ENCODE measurements around the gene OR6S1.

OR6S1 gene

DNA sequence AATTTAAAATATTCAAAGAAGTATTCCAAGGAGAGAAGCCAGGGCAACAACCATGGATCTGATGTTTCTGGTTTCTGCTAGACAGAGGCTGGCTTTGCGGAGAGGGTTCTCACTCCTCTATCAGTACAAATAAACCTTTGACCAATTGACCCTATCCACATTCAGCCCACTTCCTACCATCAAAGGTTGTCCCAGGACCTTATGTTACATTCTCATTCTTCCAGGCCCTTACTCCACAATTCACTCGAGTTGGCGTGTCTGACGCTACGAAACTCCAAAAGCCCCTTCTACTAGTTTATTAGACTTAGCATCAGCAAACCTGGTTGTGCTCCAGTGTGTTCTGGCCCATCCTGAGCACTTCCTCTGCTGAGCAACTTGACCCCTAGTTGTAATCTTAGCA lies 25.5 kb downstream of the OR6S1 start:
- TF ChIP-seq, protein P1, sequence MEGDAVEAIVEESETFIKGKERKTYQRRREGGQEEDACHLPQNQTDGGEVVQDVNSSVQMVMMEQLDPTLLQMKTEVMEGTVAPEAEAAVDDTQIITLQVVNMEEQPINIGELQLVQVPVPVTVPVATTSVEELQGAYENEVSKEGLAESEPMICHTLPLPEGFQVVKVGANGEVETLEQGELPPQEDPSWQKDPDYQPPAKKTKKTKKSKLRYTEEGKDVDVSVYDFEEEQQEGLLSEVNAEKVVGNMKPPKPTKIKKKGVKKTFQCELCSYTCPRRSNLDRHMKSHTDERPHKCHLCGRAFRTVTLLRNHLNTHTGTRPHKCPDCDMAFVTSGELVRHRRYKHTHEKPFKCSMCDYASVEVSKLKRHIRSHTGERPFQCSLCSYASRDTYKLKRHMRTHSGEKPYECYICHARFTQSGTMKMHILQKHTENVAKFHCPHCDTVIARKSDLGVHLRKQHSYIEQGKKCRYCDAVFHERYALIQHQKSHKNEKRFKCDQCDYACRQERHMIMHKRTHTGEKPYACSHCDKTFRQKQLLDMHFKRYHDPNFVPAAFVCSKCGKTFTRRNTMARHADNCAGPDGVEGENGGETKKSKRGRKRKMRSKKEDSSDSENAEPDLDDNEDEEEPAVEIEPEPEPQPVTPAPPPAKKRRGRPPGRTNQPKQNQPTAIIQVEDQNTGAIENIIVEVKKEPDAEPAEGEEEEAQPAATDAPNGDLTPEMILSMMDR (IDR thresholded peaks at IDR 0.05; ENCODE audit: low read depth, low read length): no peak
- DNase-seq: no peak
- H3K4me3 ChIP-seq (ENCODE audit: low read depth, low read length): no peak overlapping the region

DNA sequence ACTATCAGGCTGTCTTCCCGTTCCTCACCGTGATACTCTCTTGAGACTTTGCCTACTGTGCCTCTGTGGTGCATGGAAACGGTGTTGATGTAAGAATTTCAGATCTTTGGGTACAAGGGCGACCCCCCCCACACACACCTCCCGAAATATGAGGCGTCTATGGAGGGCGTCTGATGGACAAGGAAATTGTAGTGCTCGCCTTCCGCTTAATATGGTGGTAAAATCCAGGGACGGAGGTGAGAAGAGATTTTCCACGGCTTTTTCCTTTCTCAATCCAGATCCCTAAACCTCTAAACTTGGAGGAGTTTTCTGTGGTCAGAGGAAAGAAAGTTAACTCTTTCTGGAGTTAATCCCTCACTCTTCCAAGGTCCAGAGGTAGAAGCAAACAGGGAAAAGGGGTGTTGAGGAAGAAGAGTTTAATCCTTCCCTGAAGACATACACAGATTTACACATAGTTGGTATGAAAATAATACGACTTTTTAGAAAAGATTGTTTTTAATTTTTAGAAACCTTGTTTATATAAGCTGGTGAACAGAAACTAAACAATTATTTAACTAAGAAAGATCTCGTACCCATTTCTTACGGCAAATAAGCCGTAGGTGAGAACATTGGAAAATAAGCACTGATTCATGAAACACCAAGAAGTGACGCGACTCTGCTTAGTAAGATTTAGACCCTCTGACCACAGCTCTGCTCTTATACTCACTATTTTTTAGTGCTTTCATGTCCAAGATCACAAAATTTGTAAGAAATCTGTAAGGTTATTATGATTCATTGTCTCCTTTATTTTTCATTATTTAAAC lies 27.3 kb downstream of the OR6S1 start:
- no peak for DNase-seq
- TF ChIP-seq, protein P1 (IDR thresholded peaks at IDR 0.05; ENCODE audit: low read depth, low read length): no peak
- Histone ChIP-seq H3K36me3 (no peaks in the 10 kb centered on the region), H3K27me3 (ENCODE audit: insufficient read depth, low read depth, severe bottlenecking) (peaks cover 86% of the 10 kb centered on the region), H3K4me3 (ENCODE audit: low read depth, low read length) (peak overlapping the region; percentile 49), H3K9me3 (ENCODE audit: severe bottlenecking) (no peaks in the 10 kb centered on the region), H3K27ac (no peak overlapping the region)

More for the DNA sequence above, 25.5 kb downstream of the OR6S1 start:
- H3K27me3 ChIP-seq (ENCODE audit: insufficient read depth, low read depth, severe bottlenecking): peaks cover 87% of the 10 kb centered on the region
- no peaks in the 10 kb centered on the region for H3K9me3 ChIP-seq (ENCODE audit: severe bottlenecking)
- no peak overlapping the region for H3K27ac ChIP-seq
- no peaks in the 10 kb centered on the region for H3K36me3 ChIP-seq

DNA sequence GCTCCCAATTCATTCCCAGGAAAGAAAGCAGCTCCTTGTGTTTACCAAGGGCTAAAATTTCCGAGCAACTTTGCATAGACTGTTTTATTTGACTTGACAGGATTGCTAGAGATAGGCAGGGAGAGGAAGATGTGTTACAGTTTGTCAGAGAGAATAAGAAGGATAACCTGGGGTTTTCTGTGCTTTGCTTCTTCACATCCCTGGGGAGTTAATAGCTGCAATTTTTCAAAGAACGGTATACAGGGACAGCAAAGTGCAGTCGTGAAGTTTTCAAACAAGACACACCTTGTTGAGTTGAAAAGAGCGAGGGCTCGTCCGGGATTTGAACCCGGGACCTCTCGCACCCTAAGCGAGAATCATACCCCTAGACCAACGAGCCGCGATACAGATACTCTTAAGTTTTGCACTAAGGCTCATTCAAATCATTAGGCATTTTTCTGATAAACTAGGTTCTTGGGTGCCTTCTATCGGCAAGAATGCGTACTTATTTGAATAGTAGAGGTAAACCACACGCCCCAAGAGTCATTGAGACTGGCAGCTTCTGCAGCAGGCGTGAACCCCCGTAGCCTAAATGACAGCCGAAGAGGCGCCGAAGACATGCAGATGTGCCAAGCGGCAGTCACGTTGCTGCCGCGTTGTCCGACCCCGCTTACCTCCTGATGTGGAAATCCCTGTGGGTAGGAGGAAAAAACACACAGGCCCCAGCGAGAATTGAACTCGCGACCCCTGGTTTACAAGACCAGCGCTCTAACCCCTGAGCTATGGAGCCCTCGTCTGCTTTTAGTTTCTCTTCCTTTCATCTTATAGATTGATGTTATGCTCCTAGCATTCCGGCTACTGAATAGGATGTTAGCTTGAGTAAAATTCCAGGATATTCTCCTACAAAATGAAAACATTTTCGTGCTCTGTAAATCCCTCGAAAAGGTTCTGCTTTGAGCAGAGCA lies 28.1 kb downstream of the OR6S1 start:
- peak; percentile 74 for DNase-seq
- Histone ChIP-seq H3K27me3 (ENCODE audit: insufficient read depth, low read depth, severe bottlenecking) (peaks cover 84% of the 10 kb centered on the region), H3K36me3 (no peaks in the 10 kb centered on the region), H3K4me3 (ENCODE audit: low read depth, low read length) (peak overlapping the region; percentile 49), H3K9me3 (ENCODE audit: severe bottlenecking) (no peaks in the 10 kb centered on the region), H3K27ac (no peak overlapping the region)
- TF ChIP-seq, protein P1 (IDR thresholded peaks at IDR 0.05; ENCODE audit: low read depth, low read length): peak; percentile 27

DNA sequence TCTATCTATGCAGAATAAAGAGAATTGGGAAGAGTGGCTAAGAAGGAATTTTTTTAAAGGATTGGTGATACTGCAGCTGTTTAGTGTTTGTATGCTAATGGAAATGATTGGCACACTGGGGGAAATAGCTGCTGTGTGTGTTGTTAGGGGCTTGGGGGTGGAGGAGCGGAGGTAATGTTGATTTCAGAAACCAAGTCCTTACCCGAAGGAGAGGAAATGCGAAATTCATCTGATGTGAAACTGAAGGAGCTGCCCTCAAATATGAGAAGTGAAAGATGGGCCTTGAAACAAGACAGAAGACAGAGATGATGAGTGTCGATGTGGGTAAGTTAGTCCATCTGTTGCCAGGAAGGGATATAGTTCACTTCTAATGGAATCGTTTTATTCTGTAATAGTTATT lies 29.1 kb downstream of the OR6S1 start:
- peaks cover 83% of the 10 kb centered on the region for H3K27me3 ChIP-seq (ENCODE audit: insufficient read depth, low read depth, severe bottlenecking)
- no peak for DNase-seq
- no peaks in the 10 kb centered on the region for H3K9me3 ChIP-seq (ENCODE audit: severe bottlenecking)
- no peak overlapping the region for H3K27ac ChIP-seq
- H3K36me3 ChIP-seq: no peaks in the 10 kb centered on the region
- TF ChIP-seq, protein P1 (IDR thresholded peaks at IDR 0.05; ENCODE audit: low read depth, low read length): no peak
- no peak overlapping the region for H3K4me3 ChIP-seq (ENCODE audit: low read depth, low read length)

DNA sequence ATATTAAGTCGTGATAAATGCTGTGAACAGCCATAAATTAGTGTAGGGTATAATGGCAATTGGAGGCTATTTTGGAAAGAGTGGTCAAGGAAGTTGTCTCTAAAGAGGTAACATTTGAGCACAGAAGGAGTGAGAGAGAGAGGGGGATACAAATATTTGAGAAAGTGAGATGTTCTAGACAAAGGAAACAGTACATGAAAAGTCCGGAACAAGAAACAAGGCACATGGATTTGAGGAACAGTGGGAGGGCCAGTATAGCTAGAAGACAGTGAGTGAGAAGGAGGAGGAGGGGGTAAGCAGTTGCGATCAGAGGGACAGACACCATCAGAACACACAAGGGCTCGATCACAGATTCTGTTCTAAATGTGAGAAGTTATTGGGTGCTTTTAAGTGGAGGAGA lies 30.2 kb downstream of the OR6S1 start:
- Histone ChIP-seq H3K36me3 (no peaks in the 10 kb centered on the region), H3K9me3 (ENCODE audit: severe bottlenecking) (no peaks in the 10 kb centered on the region), H3K4me3 (ENCODE audit: low read depth, low read length) (no peak overlapping the region), H3K27me3 (ENCODE audit: insufficient read depth, low read depth, severe bottlenecking) (peaks cover 82% of the 10 kb centered on the region), H3K27ac (no peak overlapping the region)
- TF ChIP-seq, protein P1 (IDR thresholded peaks at IDR 0.05; ENCODE audit: low read depth, low read length): no peak
- no peak for DNase-seq

Data from WERI-Rb-1 (cell line).